ENCODE results near the gene RAB6D.
"Not testable (repeated sequence)": the region's sequence is repeated elsewhere in the genome, so short reads cannot be mapped to it uniquely, and the experiment has no call there.

Gene RAB6D

DNA sequence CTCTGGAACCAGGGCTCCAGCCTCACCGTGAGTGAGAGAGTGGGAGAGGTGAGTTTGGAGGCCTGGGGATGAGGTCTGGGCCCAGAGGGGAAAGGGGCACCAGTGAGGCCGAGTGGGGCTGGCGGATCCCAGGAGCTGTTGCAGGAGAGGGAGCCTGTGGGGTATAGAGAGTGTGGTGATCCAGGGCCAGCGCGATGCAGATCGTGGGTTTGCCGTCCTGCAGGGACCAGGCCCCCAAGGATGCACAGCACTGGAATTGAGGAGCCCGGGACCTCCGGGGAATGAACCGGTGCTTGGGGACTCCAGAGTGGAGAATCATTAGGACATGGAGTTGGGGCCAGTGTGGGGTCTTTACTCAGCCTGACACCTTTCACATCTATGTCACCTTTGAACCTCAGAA lies 25.7 kb upstream of the RAB6D start:
- H3K4me3 Mint-ChIP-seq = no peak overlapping the region
- no peaks in the 10 kb centered on the region for H3K36me3 Mint-ChIP-seq
- ATAC-seq = no peak
- DNase-seq (ENCODE audit: low spot score in 2 of 2) = no peak
- peaks cover 5% of the 10 kb centered on the region for H3K4me1 Mint-ChIP-seq
- no peaks in the 10 kb centered on the region for H3K9me3 Mint-ChIP-seq
- H3K27ac Mint-ChIP-seq = no peak overlapping the region

DNA sequence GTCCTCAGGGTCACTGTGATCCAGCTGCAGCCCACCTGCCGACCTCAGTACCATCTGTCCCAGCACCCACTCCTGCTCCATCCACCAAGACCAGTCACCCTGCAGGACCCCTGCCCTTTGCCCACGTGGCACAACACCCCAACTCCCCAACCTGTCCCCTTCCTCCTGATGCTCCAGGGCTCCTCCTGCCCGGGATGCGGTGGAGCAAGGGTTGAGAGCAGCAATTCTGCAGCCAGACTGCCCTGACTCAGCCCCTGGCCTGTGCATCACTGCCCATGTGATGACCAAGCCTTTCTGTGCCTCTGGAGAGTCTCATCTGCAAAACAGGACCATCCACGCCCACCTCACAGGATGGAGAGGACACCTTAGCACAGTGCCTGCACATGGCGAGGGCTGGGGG lies 24.9 kb upstream of the RAB6D start:
- H3K4me3 Mint-ChIP-seq; H3K9me3 Mint-ChIP-seq; H3K4me1 Mint-ChIP-seq; ATAC-seq; H3K36me3 Mint-ChIP-seq; DNase-seq (ENCODE audit: low spot score in 2 of 2): not testable (repeated sequence)
- peak overlapping the region; percentile 40 for H3K27ac Mint-ChIP-seq

DNA sequence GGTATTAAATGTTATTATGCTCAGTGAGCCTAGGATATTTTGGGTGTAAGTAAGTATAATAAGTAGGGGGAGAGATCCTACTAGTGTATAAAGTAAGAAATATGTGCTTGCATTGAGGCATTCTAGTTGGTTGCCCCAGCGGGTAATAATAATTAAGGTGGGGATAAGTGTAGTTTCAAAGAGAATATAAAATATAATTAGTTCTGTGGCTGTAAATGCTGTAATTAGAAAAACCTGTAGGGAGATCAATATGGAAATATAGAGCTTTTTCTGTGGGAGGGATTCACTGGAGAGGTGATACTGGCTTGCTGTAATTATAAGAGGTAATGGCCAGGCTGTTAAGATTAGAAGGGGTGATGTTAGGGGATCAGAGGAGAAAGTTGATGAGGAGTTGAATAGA lies 9.1 kb upstream of the RAB6D start:
- not testable (repeated sequence) for H3K4me3 Mint-ChIP-seq; H3K36me3 Mint-ChIP-seq; ATAC-seq; DNase-seq (ENCODE audit: low spot score in 2 of 2); H3K9me3 Mint-ChIP-seq; H3K27ac Mint-ChIP-seq; H3K4me1 Mint-ChIP-seq

- no peaks in the 10 kb centered on the region for H3K36me3 Mint-ChIP-seq
- no peak overlapping the region for H3K4me3 Mint-ChIP-seq
- no peak for DNase-seq (ENCODE audit: low spot score in 2 of 2)
- no peak for ATAC-seq
- H3K4me1 Mint-ChIP-seq = no peaks in the 10 kb centered on the region
- H3K27ac Mint-ChIP-seq = no peak overlapping the region
- no peaks in the 10 kb centered on the region for H3K9me3 Mint-ChIP-seq
These were observed 6.0 kb upstream of the RAB6D start for GRCh38 chr2:131369954-131370353.

- not testable (repeated sequence) for H3K4me1 Mint-ChIP-seq; H3K9me3 Mint-ChIP-seq; H3K36me3 Mint-ChIP-seq; ATAC-seq; H3K27ac Mint-ChIP-seq; H3K4me3 Mint-ChIP-seq; DNase-seq (ENCODE audit: low spot score in 2 of 2)
These were observed 4.6 kb upstream of the RAB6D start for GRCh38 chr2:131368493-131369066.

GRCh38 chr2:131367352-131367751 lies 3.4 kb upstream of the RAB6D start:
- Mint-ChIP-seq H3K9me3 (no peaks in the 10 kb centered on the region), H3K4me3 (no peak overlapping the region), H3K4me1 (peaks cover 6% of the 10 kb centered on the region), H3K27ac (no peak overlapping the region), H3K36me3 (no peaks in the 10 kb centered on the region)
- DNase-seq (ENCODE audit: low spot score in 2 of 2) (no peak), ATAC-seq (no peak)

DNA sequence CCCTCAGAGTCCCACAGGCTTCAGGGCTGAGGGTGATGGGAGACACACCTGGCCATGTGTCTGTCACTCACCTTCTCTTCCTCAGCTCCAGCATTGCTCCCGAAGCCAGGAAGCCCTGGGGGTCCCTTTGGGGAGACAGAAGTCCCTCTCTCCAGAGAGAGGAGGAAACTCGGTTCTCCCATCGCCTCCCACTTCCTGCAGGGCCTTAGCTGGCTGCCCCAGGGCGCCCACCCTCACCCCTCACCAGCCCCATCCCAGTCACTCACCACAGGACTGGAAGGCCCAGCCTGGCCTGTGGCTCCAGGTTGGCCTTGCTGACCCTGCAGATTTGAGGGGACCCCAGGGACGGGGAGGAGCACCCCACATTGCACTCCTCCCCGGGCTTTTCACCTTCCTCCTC lies 2.7 kb upstream of the RAB6D start:
- Mint-ChIP-seq H3K9me3 (no peaks in the 10 kb centered on the region), H3K36me3 (no peaks in the 10 kb centered on the region), H3K27ac (no peak overlapping the region), H3K4me3 (no peak overlapping the region), H3K4me1 (peaks cover 6% of the 10 kb centered on the region)
- peak; percentile 12 for ATAC-seq
- DNase-seq (ENCODE audit: low spot score in 2 of 2) = no peak

DNA sequence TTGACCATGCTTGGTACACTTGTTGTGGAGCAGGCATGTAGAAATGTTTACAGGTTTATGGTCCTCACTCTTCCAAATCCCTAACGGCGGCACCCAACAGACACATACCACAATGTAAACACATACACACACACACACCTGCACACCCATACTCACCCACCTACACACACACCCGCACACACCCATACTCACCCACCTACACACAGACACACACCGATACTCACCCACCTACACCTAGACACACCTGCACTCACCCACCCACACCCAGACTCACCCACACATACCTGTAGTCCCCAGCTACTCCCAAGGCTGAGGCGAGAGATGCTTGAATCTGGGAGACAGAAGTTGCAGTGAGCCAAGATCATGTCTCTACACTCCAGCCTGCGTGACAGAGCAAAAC lies 1.5 kb upstream of the RAB6D start:
- no peak overlapping the region for H3K27ac Mint-ChIP-seq
- peaks cover 6% of the 10 kb centered on the region for H3K4me1 Mint-ChIP-seq
- DNase-seq (ENCODE audit: low spot score in 2 of 2) (no peak), ATAC-seq (no peak)
- no peaks in the 10 kb centered on the region for H3K36me3 Mint-ChIP-seq
- H3K9me3 Mint-ChIP-seq = no peaks in the 10 kb centered on the region
- no peak overlapping the region for H3K4me3 Mint-ChIP-seq

DNA sequence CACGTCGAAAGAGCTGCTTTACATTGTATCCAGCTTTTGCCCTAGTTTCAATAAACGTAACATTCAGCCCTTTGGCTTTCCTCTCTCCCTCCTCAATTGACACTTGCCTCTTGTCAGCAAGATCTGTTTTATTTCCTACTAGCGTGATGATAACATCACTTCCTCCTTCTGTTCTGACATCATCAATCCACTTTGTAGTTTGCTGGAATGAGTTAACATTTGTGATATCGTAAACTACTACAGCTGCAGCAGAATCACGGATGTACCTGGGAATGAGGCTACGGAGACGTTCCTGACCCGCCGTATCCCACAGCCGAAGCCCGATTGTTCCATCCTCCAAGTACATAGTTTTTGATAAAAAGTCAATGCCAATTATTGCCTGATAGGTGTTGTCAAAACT lies 755 bp downstream of the RAB6D start:
- not testable (repeated sequence) for H3K27ac Mint-ChIP-seq; H3K9me3 Mint-ChIP-seq; DNase-seq (ENCODE audit: low spot score in 2 of 2); H3K36me3 Mint-ChIP-seq; H3K4me3 Mint-ChIP-seq; H3K4me1 Mint-ChIP-seq
- peak; percentile 36 for ATAC-seq

DNA sequence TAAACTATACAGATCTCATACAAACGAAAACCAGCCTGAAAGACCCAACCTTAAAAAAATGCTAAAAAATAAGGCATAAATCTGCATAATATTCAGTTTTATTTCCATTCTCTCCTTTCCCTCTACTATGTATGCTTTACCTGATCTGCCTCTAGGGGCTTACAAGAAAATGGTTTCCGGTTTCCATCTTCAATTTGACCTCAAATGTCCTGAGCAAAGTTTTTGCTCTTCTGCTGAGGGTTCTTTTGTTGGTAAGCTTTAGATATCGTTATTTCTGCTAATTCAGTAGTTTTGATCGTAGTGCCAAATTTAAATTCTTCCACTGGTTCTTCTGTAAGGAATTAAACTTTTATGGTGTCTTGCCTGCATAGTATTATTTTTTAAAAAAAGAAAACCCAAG lies 2.2 kb downstream of the RAB6D start:
- ATAC-seq; H3K27ac Mint-ChIP-seq; DNase-seq (ENCODE audit: low spot score in 2 of 2); H3K4me3 Mint-ChIP-seq; H3K4me1 Mint-ChIP-seq; H3K36me3 Mint-ChIP-seq; H3K9me3 Mint-ChIP-seq: not testable (repeated sequence)

DNA sequence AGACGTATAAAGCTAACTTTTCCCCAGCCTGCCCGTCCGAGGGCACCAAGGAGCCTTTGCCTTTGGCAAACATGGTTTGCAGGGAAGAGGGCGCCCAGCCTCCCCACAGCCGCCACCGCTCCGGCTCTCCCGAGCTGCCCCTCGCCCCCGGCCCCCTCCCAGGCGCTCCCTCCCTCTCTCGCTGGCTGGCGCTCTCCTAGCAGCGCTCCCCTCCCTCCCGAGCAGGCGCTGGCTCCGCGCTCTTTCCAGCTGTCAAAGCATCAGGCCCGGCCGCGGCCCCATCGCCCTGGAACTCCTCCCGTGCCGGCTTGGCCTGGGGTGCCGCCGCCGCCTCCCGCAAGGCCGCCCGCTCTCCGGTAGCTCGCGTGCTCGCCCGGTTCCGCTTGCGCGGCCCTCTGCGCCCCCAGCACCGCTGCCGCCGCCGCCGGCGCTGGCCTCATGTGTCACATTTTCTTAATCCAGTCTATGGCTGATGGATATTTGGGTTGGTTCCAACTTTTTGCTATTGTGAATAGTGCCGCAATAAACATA lies 10.7 kb downstream of the RAB6D start:
- not testable (repeated sequence) for H3K36me3 Mint-ChIP-seq

DNA sequence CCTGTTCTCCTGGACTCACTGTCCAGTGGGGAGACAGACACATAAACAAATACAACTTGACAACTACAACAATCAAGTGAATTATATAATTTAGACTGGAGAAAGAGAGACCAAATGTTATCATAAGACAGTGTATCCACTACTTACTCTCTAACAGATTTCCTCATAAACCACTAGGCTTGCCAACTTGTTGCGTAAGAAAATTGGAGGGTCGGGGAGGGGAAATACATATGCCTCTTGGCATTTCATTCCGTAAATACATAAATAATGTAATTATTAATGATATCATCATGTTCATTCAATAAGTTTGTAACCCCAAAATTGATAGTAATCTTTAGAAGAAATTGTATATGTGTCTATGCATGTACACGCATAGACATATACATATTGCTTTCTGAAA lies 14.9 kb downstream of the RAB6D start:
- Mint-ChIP-seq H3K27ac (no peak overlapping the region), H3K9me3 (peaks cover 3% of the 10 kb centered on the region), H3K4me3 (no peak overlapping the region), H3K36me3 (no peaks in the 10 kb centered on the region), H3K4me1 (no peaks in the 10 kb centered on the region)
- no peak for ATAC-seq
- DNase-seq (ENCODE audit: low spot score in 2 of 2) = no peak

More for the DNA sequence above, 10.7 kb downstream of the RAB6D start:
- H3K4me3 Mint-ChIP-seq; H3K27ac Mint-ChIP-seq; H3K4me1 Mint-ChIP-seq; ATAC-seq; H3K9me3 Mint-ChIP-seq; DNase-seq (ENCODE audit: low spot score in 2 of 2): not testable (repeated sequence)

DNA sequence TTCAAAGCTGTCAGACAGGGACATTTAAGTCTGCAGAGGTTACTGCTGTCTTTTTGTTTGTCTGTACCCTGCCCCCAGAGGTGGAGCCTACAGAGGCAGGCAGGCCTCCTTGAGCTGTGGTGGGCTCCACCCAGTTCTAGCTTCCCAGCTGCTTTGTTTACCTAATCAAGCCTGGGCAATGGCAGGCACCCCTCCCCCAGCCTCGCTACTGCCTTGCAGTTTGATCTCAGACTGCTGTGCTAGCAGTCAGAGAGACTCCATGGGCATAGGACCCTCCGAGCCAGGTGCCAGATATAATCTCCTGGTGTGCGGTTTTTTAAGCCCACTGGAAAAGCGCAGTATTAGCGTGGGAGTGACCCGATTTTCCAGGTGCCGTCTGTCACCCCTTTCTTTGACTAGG lies 16.9 kb downstream of the RAB6D start:
- H3K4me1 Mint-ChIP-seq; DNase-seq (ENCODE audit: low spot score in 2 of 2); H3K36me3 Mint-ChIP-seq; H3K4me3 Mint-ChIP-seq; H3K27ac Mint-ChIP-seq; ATAC-seq; H3K9me3 Mint-ChIP-seq: not testable (repeated sequence)

DNA sequence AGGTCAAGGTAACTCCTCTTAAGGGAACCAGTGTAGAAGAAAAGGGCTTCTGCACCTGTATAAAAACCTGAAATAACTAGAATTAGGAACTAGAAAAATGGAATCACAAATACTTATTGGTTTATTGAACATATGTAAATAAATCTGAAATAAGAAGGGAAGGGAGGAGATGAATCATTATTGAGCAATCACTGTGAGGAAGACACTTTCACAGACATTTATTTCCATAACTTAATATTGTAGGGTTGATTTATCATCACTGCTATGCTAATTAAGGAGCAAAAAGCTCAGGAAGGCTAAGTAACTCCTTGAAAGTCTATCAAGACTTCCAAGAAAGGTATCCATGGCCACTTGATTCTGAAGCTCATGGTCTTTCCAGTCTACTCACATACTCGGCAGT lies 24.7 kb downstream of the RAB6D start:
- DNase-seq (ENCODE audit: low spot score in 2 of 2); ATAC-seq; H3K9me3 Mint-ChIP-seq; H3K36me3 Mint-ChIP-seq; H3K4me3 Mint-ChIP-seq; H3K27ac Mint-ChIP-seq; H3K4me1 Mint-ChIP-seq: not testable (repeated sequence)

- H3K36me3 Mint-ChIP-seq; H3K4me3 Mint-ChIP-seq; H3K9me3 Mint-ChIP-seq; ATAC-seq; H3K4me1 Mint-ChIP-seq; DNase-seq (ENCODE audit: low spot score in 2 of 2); H3K27ac Mint-ChIP-seq: not testable (repeated sequence)
These were observed 28.6 kb downstream of the RAB6D start for GRCh38 chr2:131335319-131335718.

DNA sequence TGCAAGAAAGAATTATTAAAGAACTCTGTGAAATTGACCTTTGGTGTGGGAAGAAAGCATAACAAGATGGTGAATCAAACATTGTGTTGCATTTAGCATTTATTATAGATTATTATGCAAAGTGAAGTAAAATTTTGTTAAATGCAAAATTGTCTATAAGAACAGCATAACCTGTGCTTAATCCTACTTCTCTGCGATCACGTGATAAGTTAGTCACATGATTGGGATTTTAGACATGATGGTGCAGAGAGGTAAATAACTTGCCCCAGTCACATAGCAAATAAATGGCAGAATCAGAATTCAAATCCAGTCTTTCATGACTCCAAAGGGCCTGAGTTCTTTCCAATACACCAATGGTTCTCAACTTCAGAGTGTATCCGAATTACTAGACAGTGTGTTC lies 31.3 kb downstream of the RAB6D start:
- not testable (repeated sequence) for H3K9me3 Mint-ChIP-seq; H3K36me3 Mint-ChIP-seq; DNase-seq (ENCODE audit: low spot score in 2 of 2); ATAC-seq; H3K4me1 Mint-ChIP-seq; H3K27ac Mint-ChIP-seq; H3K4me3 Mint-ChIP-seq

DNA sequence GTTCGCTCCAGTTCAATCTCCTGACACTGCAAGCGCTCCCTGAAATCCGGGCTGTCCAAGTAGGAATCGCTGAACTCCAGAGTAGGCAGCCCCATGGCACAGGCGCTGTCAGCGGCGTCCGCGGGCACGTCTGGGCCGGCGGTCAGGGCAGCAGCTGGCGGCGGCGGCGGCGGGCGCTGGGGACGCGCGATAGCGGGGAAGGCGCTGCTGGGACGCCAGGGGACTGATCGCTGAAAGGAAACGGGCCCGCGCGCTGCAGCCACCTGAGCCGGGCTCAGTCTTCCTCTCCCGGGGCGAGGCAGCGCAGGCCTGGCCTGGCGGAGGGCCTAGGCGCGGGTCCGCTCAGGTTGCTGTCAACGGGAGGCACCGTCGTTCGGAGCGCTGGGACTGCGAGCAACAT lies 33.0 kb downstream of the RAB6D start:
- peak; percentile 44 for ATAC-seq
- H3K4me1 Mint-ChIP-seq; H3K27ac Mint-ChIP-seq; H3K9me3 Mint-ChIP-seq; H3K36me3 Mint-ChIP-seq; DNase-seq (ENCODE audit: low spot score in 2 of 2); H3K4me3 Mint-ChIP-seq: not testable (repeated sequence)
